ENCODE results near the gene VAC14. TPM values are rescaled to one million over a fixed set of nuclear protein-coding genes. Genes with fewer than 3 reads are reported as not detected.
"Not testable (repeated sequence)": the region's sequence is repeated elsewhere in the genome, so short reads cannot be mapped to it uniquely, and the experiment has no call there.

VAC14 gene
- 32.4 and 38.7 TPM in 2 replicates for total RNA-seq (2014; rRNA removed; shearing (Covaris generic))
- polyA plus RNA-seq (2016; fragmentation: Nextera tagmentation; extraction: Ambion mirVana) = 25.8 and 27.1 TPM in 2 replicates

GRCh38 chr16:70800781-70801480 is at the start of gene VAC14:
Gene VAC14, minus strand, starts transcription at chr16:70801158. Its CDS starts 258 bp downstream, at chr16:70800900.
- Histone ChIP-seq H3K9me3 (ENCODE audit: low read depth) (no peaks in the 10 kb centered on the region), H2AFZ (peak within 1 kb of the TSS; percentile 84), H3K4me3 (peak within 1 kb of the TSS; percentile 85), H3K4me2 (ENCODE audit: unreplicated experiment) (peak within 1 kb of the TSS; percentile 94), H3K4me1 (ENCODE audit: insufficient read depth) (peaks cover 32% of the 10 kb centered on the region), H3K9ac (peak within 1 kb of the TSS; percentile 91), H3K27me3 (replicated peaks; ENCODE audit: insufficient read depth) (no peaks in the 10 kb centered on the region), H3K9me2 (ENCODE audit: insufficient read depth) (no peaks in the 10 kb centered on the region), H3K36me3 (ENCODE audit: low read depth) (no peaks in the 10 kb centered on the region), H3K27ac (0 out of 2 replicates have a peak within 1 kb of the TSS, but pooled peaks have one; percentile 30), H3K79me2 (ENCODE audit: insufficient read depth) (peaks cover 46% of the 10 kb centered on the region), H4K20me1 (ENCODE audit: insufficient read depth) (peaks cover 2% of the 10 kb centered on the region; the same call in 1 of the 2 replicates), H3F3A (ENCODE audit: insufficient read depth) (peaks cover 23% of the 10 kb centered on the region)
- DNase-seq = peak; percentile 96
- in situ Hi-C loops (cut with MboI) = no loop called here
- TF ChIP-seq EZH2phosphoT487 (IDR thresholded peaks at IDR 0.05; ENCODE audit: insufficient read depth, low read depth) = no peak
- TF ChIP-seq EZH2 (IDR thresholded peaks at IDR 0.05; ENCODE audit: insufficient read depth, poor library complexity, severe bottlenecking) = no peak
- WGBS, 2 experiments (ENCODE audit: low coverage in 1 of 2, low lambda C conversion rate in 2 of 2, missing lambda C conversion rate in 2 of 2) = 3 to 4% methylated on average over 24 to 54 of the region's 64 CpGs

- H3K9me3 ChIP-seq (ENCODE audit: low read depth); H3F3A ChIP-seq (ENCODE audit: insufficient read depth); H2AFZ ChIP-seq; H3K79me2 ChIP-seq (ENCODE audit: insufficient read depth); H3K4me2 ChIP-seq (ENCODE audit: unreplicated experiment); H4K20me1 ChIP-seq (ENCODE audit: insufficient read depth); H3K4me3 ChIP-seq; H3K4me1 ChIP-seq (ENCODE audit: insufficient read depth); H3K9ac ChIP-seq; H3K9me2 ChIP-seq (ENCODE audit: insufficient read depth); H3K27ac ChIP-seq; in situ Hi-C loops (cut with MboI); DNase-seq; H3K27me3 ChIP-seq (replicated peaks; ENCODE audit: insufficient read depth); H3K36me3 ChIP-seq (ENCODE audit: low read depth): not testable (repeated sequence)
- WGBS, 2 experiments (ENCODE audit: low coverage in 1 of 2, low lambda C conversion rate in 2 of 2, missing lambda C conversion rate in 2 of 2) = 31 to 33% methylated on average over 3 of the region's 4 CpGs
Observed at GRCh38 chr16:70823498-70824118, 22.6 kb upstream of the VAC14 start.

- H3K27me3 ChIP-seq (replicated peaks; ENCODE audit: insufficient read depth); H3K9me3 ChIP-seq (ENCODE audit: low read depth); DNase-seq; H3F3A ChIP-seq (ENCODE audit: insufficient read depth); H3K79me2 ChIP-seq (ENCODE audit: insufficient read depth); H3K27ac ChIP-seq; H4K20me1 ChIP-seq (ENCODE audit: insufficient read depth); H3K4me2 ChIP-seq (ENCODE audit: unreplicated experiment); H3K9ac ChIP-seq; H3K9me2 ChIP-seq (ENCODE audit: insufficient read depth); H2AFZ ChIP-seq; in situ Hi-C loops (cut with MboI); H3K36me3 ChIP-seq (ENCODE audit: low read depth); H3K4me1 ChIP-seq (ENCODE audit: insufficient read depth); H3K4me3 ChIP-seq: not testable (repeated sequence)
- WGBS, 2 experiments (ENCODE audit: low coverage in 1 of 2, low lambda C conversion rate in 2 of 2, missing lambda C conversion rate in 2 of 2) = 43% methylated on average over 1 of the region's 2 CpGs; no CpG with 5 or more reads in 1 of the 2 experiments
Observed at GRCh38 chr16:70822734-70823133, 21.8 kb upstream of the VAC14 start.

- H3K4me3 ChIP-seq; H3K4me2 ChIP-seq (ENCODE audit: unreplicated experiment); H3K4me1 ChIP-seq (ENCODE audit: insufficient read depth); H2AFZ ChIP-seq; H4K20me1 ChIP-seq (ENCODE audit: insufficient read depth); H3K9me2 ChIP-seq (ENCODE audit: insufficient read depth); H3K36me3 ChIP-seq (ENCODE audit: low read depth); H3K27me3 ChIP-seq (replicated peaks; ENCODE audit: insufficient read depth); H3K79me2 ChIP-seq (ENCODE audit: insufficient read depth); in situ Hi-C loops (cut with MboI); DNase-seq; H3K9ac ChIP-seq; H3F3A ChIP-seq (ENCODE audit: insufficient read depth); H3K27ac ChIP-seq; H3K9me3 ChIP-seq (ENCODE audit: low read depth): not testable (repeated sequence)
- WGBS, 2 experiments (ENCODE audit: low coverage in 1 of 2, low lambda C conversion rate in 2 of 2, missing lambda C conversion rate in 2 of 2) = 64 to 67% methylated on average over 9 to 11 of the region's 13 CpGs
Observed at GRCh38 chr16:70818088-70818487, 17.1 kb upstream of the VAC14 start.

All from GM23248 (cell line).